HG02884 (cell line): ENCODE results near the gene BST2.

Source experiments
- ATAC-seq: cut with Tn5 transposase; IDR thresholded peaks from one replicate; pipeline ENCODE4 v1.9.1; 2021; ENCODE audit warnings: mild to moderate bottlenecking, moderate library complexity; ENCODE audit not compliant: unreplicated experiment

The BST2 gene

GRCh38 chr19:17405250-17406045 lies at the start of gene BST2:
Gene BST2 (minus strand): TSS chr19:17405630. CDS start chr19:17405575, 55 bp downstream.
- peak; percentile 71 for ATAC-seq

GRCh38 chr19:17454576-17455071 lies 49.2 kb upstream of the BST2 start:
- no peak for ATAC-seq

GRCh38 chr19:17451820-17452219 lies 46.4 kb upstream of the BST2 start:
- ATAC-seq, result no peak

GRCh38 chr19:17450264-17451075 lies 45.0 kb upstream of the BST2 start:
- ATAC-seq, result no peak

- ATAC-seq, result no peak
Observed at GRCh38 chr19:17448131-17448967, 42.9 kb upstream of the BST2 start, which contains the start of gene TMEM221. Gene TMEM221 (minus strand): TSS chr19:17448668. CDS start chr19:17448462, 206 bp downstream.

GRCh38 chr19:17447704-17448130 lies 42.3 kb upstream of the BST2 start:
- ATAC-seq, result no peak

- ATAC-seq, result no peak
Observed at GRCh38 chr19:17445526-17446165, 40.2 kb upstream of the BST2 start.

- ATAC-seq, result no peak
Observed at GRCh38 chr19:17441241-17442021, 36.0 kb upstream of the BST2 start.

GRCh38 chr19:17436874-17437267 lies 31.4 kb upstream of the BST2 start:
- ATAC-seq, result no peak

- ATAC-seq, result no peak
Observed at GRCh38 chr19:17436094-17436873, 30.9 kb upstream of the BST2 start.

GRCh38 chr19:17435218-17435617 lies 29.8 kb upstream of the BST2 start:
- ATAC-seq, result no peak

- no peak for ATAC-seq
Observed at GRCh38 chr19:17431417-17431816, 26.0 kb upstream of the BST2 start.

GRCh38 chr19:17429641-17430113 lies 24.2 kb upstream of the BST2 start:
- no peak for ATAC-seq

GRCh38 chr19:17424743-17425365 lies 19.4 kb upstream of the BST2 start:
- ATAC-seq, result no peak

- ATAC-seq, result no peak
Observed at GRCh38 chr19:17423429-17424208, 18.2 kb upstream of the BST2 start.

GRCh38 chr19:17421942-17422341 lies 16.5 kb upstream of the BST2 start:
- no peak for ATAC-seq

GRCh38 chr19:17420475-17420924 lies 15.1 kb upstream of the BST2 start:
- ATAC-seq, result peak; percentile 9
